Subcutaneous adipose tissue (tissue), 4 donors: ENCODE results near the gene NIPAL4. TPM values are rescaled to one million over a fixed set of nuclear protein-coding genes. Genes with fewer than 3 reads are reported as not detected.

ENCODE experiments used
- total RNA-seq, 4 donors: library from RNA; depleted of rRNA; stranded (reverse); fragments of >200 nt; gene quantifications; one replicate each; pipeline ENCODE4 v1.1.0, GENCODE V29; 2016
- TF ChIP-seq, protein P1 (sequence below): fragments of 450-650 bp; IDR thresholded peaks from one replicate; pipeline ENCODE4 v1.5.1; 2016; ENCODE audit warnings: low read depth, mild to moderate bottlenecking, control low read depth, antibody characterized with exemption, moderate library complexity

The NIPAL4 gene
- total RNA-seq, 4 donors from 2014 or later, result 0.22 to 1.3 TPM; not detected in 2

DNA sequence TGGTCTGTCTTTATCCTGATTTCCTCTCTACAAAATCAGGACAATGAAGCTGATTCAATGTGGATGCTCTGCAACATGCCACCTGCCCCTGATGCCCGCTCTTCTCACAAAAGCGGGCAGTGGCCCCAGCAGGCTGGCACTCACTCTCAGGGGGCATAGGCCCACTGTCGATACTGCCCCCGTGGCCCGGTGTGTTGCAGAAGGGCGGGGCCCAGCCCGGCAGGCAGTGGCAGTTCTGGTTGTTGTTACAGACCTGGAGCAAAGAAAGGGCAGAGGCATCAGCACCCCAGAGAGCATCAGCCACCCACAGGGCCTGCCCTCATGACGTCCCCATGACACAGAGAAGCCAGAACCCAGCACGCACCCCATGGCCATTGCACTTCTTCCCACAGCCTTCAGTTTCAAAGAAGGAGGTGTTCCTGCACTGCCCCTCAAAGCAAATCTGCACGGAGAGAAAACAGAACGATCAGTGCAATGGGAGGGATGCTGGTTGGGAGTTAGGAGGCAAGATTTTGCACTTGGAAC is 31.5 kb downstream of the NIPAL4 start:
- TF ChIP-seq, protein P1, sequence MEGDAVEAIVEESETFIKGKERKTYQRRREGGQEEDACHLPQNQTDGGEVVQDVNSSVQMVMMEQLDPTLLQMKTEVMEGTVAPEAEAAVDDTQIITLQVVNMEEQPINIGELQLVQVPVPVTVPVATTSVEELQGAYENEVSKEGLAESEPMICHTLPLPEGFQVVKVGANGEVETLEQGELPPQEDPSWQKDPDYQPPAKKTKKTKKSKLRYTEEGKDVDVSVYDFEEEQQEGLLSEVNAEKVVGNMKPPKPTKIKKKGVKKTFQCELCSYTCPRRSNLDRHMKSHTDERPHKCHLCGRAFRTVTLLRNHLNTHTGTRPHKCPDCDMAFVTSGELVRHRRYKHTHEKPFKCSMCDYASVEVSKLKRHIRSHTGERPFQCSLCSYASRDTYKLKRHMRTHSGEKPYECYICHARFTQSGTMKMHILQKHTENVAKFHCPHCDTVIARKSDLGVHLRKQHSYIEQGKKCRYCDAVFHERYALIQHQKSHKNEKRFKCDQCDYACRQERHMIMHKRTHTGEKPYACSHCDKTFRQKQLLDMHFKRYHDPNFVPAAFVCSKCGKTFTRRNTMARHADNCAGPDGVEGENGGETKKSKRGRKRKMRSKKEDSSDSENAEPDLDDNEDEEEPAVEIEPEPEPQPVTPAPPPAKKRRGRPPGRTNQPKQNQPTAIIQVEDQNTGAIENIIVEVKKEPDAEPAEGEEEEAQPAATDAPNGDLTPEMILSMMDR, result no peak

DNA sequence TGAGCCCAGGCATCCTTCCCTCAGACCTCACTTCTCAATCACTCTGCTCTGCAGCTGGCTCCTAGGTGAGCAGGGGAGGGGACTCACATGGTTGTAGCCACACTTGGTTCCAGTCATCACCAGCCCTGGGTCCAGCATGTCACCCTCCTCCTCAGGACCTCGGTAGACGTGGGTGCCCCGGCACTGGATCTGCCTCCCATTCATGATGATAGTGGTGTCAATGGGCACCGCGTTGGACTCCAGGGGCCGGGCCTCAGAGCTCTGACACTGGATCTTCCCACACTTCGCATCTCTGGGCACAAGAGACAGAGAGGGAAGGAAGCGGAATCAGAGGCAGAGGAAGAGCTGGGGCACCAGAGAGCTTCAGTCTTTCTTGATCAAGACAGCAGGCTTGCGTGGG is 32.9 kb downstream of the NIPAL4 start:
- TF ChIP-seq, protein P1, result no peak

DNA sequence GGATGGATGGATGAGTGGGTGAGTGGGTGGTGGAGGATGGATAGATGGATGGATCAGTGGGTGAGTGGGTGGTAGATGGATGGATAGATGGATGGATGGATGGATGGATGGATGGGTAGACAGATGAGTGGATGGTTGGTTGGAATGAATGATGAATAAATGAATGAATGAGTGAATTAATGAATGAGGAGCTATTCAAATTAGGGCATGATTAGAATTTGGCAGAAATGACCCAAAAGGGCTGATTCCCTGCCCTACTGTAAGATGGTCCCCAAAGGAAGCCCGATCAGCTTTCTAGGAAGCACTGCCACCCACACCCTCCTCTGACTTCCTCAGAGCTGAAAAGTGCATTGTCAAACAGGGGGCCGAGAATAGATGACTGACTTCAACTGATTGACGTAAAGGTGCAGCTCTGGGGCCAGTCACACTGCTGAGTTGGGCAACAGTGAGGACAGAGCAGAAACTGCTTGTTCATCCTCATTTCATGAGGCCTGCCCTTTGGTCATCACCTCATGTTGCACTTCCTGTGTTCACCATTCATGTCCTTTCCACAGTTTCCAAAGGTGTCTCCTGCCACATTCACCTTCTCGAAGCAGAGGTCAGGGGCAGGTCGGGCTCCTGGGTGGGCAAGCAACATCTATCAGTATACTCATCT is 34.3 kb downstream of the NIPAL4 start:
- TF ChIP-seq, protein P1, result no peak

DNA sequence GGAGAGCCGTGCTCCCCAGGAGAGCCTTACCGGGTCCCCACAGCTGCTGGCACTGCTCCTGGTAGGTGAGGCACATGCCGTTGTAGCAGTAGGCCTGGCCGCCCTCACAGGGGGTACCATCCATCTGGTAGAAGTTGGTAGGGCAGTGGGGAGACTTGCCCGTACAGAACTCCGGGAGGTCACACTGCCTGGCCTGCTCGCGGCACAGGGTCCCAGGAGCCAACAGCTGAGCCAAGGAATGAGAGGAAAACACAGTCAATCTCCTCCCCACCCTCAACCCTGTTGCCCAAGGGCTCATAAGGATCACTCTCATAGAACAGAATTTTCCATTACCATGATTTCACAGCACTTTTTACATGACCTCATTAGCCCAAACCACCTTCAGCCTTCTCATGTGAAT is 36.9 kb downstream of the NIPAL4 start:
- TF ChIP-seq, protein P1, result no peak

DNA sequence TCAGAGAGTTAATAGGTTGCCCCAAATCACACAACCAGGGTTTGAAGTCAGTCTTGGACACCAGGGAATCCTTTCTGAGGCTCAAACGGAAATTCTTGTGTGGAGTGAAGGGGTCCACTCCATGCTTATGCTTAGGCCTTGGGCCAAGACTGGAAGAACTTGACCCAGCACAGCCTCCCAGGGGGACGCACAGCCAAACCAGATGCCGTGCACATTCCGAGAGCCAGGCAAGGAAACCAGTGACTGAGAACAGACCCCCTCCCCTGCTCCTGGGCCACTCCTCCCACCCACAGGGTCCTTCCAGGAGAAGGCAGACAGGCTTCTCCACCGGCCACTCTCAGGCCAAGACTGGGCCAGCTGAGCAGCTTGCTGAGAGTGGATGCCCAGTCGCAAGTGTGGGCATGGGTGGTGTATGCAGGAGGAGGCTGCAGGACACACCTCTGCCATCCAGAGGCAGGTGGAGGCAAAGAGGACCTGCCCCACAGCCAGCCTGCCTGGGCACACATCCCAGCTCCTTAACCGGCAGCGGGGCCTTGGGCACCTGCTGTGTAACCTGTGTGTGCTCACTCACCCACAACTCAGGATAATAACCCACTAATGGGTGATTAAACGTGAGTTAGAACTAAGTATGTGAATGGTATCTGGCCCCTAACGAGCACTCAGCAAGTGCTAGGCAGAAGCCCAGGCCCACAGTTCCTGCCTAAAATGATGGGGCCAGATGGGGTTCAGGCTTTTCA is 38.0 kb downstream of the NIPAL4 start:
- TF ChIP-seq, protein P1, result no peak

DNA sequence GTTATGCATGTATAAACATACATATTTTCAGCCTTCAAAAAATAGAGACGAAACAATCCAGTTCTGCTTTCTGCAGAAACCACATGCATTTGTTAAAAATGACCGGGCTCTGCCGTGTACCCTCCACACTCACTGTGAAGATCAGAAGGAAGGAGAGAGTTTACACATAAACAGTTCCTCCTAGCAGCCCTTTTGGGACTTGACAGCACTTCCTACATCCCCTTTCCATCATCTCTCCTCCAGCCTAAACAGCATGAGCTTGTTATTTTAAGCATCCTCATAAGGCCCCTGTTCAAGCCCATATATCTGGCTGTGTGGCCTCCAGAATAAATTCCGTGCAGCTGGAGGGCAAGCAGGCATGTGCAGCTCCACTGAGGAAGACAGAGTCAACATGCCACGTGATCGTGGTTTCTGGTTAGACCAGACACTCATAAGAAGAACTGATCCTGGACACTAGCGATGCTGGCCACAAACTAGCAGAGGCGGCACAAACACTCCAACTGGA is 42.2 kb downstream of the NIPAL4 start:
- TF ChIP-seq, protein P1, result no peak

DNA sequence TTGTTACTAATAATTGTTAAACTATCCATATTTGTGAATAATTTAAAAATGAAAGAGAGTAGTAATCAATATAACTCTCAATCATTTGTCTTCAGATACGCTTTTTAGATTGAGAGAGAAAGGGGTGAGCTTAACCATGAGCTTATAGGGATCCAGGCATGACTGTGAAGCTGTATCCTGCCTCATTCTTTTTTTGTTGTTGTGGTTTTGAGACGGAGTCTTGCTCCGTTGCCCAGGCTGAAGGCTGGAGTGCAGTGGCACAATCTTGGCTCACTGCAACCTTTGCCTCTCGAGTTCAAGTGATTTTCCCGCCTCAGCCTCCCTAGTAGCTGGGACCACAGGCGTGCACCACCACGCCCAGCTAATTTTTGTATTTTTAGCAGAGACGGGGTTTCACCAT is 44.0 kb downstream of the NIPAL4 start:
- TF ChIP-seq, protein P1, result no peak
